Testis (tissue), 3 donors: ENCODE measurements around the gene PSMD13. TPM values are rescaled to one million over a fixed set of nuclear protein-coding genes. Genes with fewer than 3 reads are reported as not detected.

Experiments
- DNase-seq: peaks from one replicate; pipeline ENCODE4 v3.0.0-alpha.2; 2019
- H3K27ac ChIP-seq, 2 donors: fragments of 200-600 bp; sonication (generic); one replicate each; pipeline ENCODE4 v1.5.1; 2019
- H3K27me3 ChIP-seq: fragments of 200-600 bp; sonication (generic); one replicate; pipeline ENCODE4 v1.5.1; 2019
- H3K36me3 ChIP-seq: fragments of 200-600 bp; sonication (generic); one replicate; pipeline ENCODE4 v1.5.1; 2017; ENCODE audit warnings: low read depth; ENCODE audit errors: missing control alignments
- H3K4me1 ChIP-seq: fragments of 200-600 bp; sonication (generic); one replicate; pipeline ENCODE4 v1.5.1; 2019
- H3K4me3 ChIP-seq, 2 donors: fragments of 200-600 bp; sonication (generic); one replicate each; pipeline ENCODE4 v1.5.1; 2017 to 2019
- H3K9me3 ChIP-seq: fragments of 200-600 bp; sonication (generic); one replicate; pipeline ENCODE4 v1.5.1; 2017
- POLR2A ChIP-seq: fragments of 450-650 bp; IDR thresholded peaks from one replicate; pipeline ENCODE4 v1.6.1; 2017; ENCODE audit warnings: antibody characterized with exemption, mild to moderate bottlenecking, moderate library complexity
- WGBS, 2 donors: methylation state at CpG; one replicate each; pipeline ENCODE4 v1.1.5; 2018; 5-methylcytosine and 5-hydroxymethylcytosine counted together
- intact Hi-C: fragments of 100-400 bp; cut with DNase I; formaldehyde crosslinking; loops from one replicate; pipeline ENCODE4 v1.15.1; 2023; ENCODE audit warnings: low total_unique reads
- polyA plus RNA-seq: library from polyadenylated mRNA; stranded (reverse); fragments of 350-450 nt; fragmentation: Illumina TruSeq; extraction: RNeasy Lipid Tissue Mini Kit (QIAGEN cat#74804); gene quantifications from one replicate; pipeline ENCODE4 v1.2.3, GENCODE V29; 2014; ENCODE audit warnings: low read depth, low replicate concordance; ENCODE audit not compliant: insufficient read depth
- total RNA-seq, 2 donors: library from RNA; depleted of rRNA; stranded (reverse); fragments of >200 nt; gene quantifications; one replicate each; pipeline ENCODE4 v1.2.3, GENCODE V29; 2016
- TF ChIP-seq, protein P1 (sequence below), 3 experiments: fragments of 450-650 bp in 2 of 3; fragments of 200-600 bp in 1 of 3; sonication (generic) in 1 of 3; IDR thresholded peaks; one replicate each; pipeline ENCODE4 v1.5.1; 2016 to 2019; ENCODE audit warnings: antibody characterized with exemption in 3 of 3, mild to moderate bottlenecking in 2 of 3, moderate library complexity in 1 of 3

PSMD13 gene
- total and polyA plus RNA-seq, 3 donors from 2014 or later = 128 to 180 (median 133) TPM

DNA sequence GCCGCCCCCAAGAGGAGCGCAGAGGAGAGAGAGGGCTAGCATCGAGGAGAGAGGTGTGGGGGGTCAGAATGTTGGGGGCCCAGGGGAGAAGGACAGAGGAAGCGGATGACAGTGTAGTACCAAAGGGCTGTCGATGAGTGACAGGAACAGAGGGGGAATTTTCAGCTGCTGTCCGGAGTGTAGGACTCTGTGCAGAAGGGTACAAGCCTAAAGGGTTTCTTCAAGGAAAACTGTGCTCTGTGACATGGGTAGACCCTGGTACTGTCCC is 36.1 kb downstream of the PSMD13 start:
- Histone ChIP-seq H3K27me3 (no peaks in the 10 kb centered on the region), H3K27ac (no peak overlapping the region), H3K36me3 (no peaks in the 10 kb centered on the region)

DNA sequence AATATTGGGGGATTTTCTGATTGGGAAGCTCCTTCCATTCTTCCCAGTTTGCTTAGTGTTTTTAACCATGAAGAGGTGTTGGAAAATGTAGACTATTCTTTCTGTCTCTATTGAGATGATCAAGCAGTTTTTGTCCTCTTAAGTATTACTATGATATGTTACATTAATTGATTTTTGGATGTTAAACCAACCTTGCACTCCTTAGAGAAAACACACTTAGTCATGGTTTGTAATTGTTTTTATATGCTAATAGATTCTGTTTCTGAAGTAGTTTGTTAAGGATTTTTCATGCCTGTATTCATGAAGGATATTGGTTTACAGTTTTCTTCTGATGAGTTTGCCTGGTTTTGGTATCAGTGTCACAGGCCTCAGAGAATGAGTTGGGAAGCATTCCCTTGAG is 39.4 kb downstream of the PSMD13 start:
- Histone ChIP-seq H3K27ac (no peak overlapping the region), H3K9me3 (no peaks in the 10 kb centered on the region), H3K27me3 (no peaks in the 10 kb centered on the region), H3K4me3 (no peak overlapping the region), H3K4me1 (peaks cover 6% of the 10 kb centered on the region), H3K36me3 (no peaks in the 10 kb centered on the region)
- no peak for TF ChIP-seq POLR2A
- TF ChIP-seq, protein P1, sequence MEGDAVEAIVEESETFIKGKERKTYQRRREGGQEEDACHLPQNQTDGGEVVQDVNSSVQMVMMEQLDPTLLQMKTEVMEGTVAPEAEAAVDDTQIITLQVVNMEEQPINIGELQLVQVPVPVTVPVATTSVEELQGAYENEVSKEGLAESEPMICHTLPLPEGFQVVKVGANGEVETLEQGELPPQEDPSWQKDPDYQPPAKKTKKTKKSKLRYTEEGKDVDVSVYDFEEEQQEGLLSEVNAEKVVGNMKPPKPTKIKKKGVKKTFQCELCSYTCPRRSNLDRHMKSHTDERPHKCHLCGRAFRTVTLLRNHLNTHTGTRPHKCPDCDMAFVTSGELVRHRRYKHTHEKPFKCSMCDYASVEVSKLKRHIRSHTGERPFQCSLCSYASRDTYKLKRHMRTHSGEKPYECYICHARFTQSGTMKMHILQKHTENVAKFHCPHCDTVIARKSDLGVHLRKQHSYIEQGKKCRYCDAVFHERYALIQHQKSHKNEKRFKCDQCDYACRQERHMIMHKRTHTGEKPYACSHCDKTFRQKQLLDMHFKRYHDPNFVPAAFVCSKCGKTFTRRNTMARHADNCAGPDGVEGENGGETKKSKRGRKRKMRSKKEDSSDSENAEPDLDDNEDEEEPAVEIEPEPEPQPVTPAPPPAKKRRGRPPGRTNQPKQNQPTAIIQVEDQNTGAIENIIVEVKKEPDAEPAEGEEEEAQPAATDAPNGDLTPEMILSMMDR (IDR thresholded peaks at IDR 0.05) = no peak
- DNase-seq = no peak
- intact Hi-C loops = no loop called here

More for the DNA sequence above, 36.1 kb downstream of the PSMD13 start:
- TF ChIP-seq, protein P1 (IDR thresholded peaks at IDR 0.05) = no peak
- TF ChIP-seq POLR2A = no peak
- WGBS, 2 donors = 86 to 91% methylated on average over 6 of the region's 6 CpGs
- Histone ChIP-seq H3K4me1 (no peaks in the 10 kb centered on the region), H3K4me3 (no peak overlapping the region), H3K9me3 (no peaks in the 10 kb centered on the region)
- intact Hi-C loops = no loop called here
- no peak for DNase-seq

DNA sequence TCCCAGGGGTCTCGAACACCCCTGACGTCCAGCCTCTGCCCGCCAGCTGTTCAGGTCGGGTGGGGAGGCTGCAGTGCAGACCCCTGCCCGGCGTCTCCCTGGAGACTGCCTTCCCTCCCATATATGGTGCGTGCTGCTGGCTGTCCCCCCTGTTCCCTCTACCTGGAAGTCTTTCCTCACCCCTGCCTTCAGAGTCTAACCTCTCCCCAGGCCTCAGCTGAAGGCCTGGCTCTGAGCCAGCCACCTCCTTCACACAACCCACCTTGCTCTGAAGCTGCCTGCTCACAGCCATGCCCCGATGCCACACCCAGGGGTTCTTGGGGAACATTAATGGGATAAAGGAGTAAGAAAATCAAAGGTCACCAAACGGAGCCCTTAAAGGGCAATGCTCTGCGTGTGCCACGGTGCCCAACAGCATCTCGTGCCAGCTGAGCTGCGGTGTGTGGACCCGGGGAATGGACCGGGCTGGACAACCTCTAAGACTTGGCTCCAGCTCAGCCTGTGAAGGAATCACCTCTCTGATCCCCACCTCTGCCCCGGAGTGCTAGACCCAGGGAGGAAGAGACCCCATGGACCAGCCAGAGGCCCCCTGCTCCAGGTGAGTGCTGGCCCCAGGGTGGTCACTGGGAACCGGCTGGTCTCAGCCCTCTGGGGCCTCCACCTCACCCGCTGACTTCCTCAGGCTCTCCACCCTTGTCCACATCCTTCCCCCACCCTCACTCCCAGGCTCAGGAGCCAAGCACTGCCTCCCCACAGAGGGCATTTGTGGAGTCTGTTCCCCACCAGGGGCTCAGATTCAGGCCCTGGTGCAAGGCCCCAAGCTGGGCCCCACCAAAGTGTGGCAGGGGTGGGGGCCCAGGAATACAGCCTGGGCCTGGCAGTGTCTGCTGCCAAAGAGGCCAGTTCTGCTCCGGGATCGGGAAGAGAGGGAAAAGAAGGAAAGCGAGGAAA is 41.5 kb downstream of the PSMD13 start, which contains the start of gene NLRP6:
NLRP6 (plus strand) TSS at position 407 of the 951 bp plus-strand sequence; CDS start at position 570, 163 bp downstream.
- no peaks in the 10 kb centered on the region for H3K27me3 ChIP-seq
- no peaks in the 10 kb centered on the region for H3K9me3 ChIP-seq
- TF ChIP-seq, protein P1 (IDR thresholded peaks at IDR 0.05) = no peak
- TF ChIP-seq POLR2A = no peak
- DNase-seq = no peak
- intact Hi-C loops = no loop called here
- 72 to 79% methylated on average over 21 of the region's 21 CpGs for WGBS, 2 donors
- H3K4me1 ChIP-seq = peaks cover 12% of the 10 kb centered on the region
- H3K27ac ChIP-seq = no peak within 1 kb of the TSS
- peak within 1 kb of the TSS; percentile 26 to 41 for H3K4me3 ChIP-seq
- no peaks in the 10 kb centered on the region for H3K36me3 ChIP-seq

DNA sequence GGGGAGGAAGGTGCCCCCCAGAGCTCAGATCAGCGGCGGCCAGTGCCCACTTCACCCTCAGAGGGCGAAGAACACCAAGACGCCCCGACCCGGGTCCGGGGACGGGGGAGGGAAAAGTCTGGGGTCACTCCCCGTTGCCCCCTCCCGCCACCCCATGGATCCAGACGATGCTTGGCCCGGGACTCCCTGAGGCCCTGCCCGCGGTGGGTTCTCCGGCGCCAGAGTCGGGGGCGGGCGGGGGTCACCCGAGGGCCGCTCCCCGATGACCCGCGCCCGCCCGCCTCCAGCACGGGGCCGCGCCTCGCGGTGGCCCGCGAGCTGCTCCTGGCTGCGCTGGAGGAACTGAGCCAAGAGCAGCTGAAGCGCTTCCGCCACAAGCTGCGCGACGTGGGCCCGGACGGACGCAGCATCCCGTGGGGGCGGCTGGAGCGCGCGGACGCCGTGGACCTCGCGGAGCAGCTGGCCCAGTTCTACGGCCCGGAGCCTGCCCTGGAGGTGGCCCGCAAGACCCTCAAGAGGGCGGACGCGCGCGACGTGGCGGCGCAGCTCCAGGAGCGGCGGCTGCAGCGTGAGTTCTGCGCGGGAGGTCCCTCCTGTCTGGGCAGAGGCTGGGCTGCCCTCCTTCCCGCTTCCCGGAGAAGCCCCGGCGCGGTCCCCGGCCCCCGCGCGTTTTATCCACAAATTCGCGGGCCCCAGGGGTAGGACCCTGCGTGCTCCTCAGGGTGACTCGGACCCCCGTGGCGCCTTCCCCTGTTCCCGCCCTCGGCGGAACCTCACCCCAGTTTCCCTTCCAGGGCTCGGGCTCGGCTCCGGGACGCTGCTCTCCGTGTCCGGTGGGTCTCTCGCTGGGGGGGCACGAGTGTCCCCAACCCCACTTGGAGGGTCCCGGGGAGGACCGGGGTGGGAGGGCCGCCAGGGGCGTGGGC is 42.5 kb downstream of the PSMD13 start:
- 10 to 15% methylated on average over 6 to 71 of the region's 97 CpGs for WGBS, 2 donors
- Histone ChIP-seq H3K27me3 (no peaks in the 10 kb centered on the region), H3K9me3 (no peaks in the 10 kb centered on the region), H3K27ac (no peak overlapping the region), H3K4me1 (peaks cover 12% of the 10 kb centered on the region), H3K4me3 (peak overlapping the region; percentile 26 to 41), H3K36me3 (no peaks in the 10 kb centered on the region)
- intact Hi-C loops = no loop called here
- TF ChIP-seq POLR2A = no peak
- TF ChIP-seq, protein P1 (IDR thresholded peaks at IDR 0.05) = no peak
- no peak for DNase-seq
